GM19455 (cell line): ENCODE data around the gene ORC6.

Source experiments
- ATAC-seq: cut with Tn5 transposase; IDR thresholded peaks from one replicate; pipeline ENCODE4 v1.9.1; 2021; ENCODE audit not compliant: unreplicated experiment

ORC6 gene

DNA sequence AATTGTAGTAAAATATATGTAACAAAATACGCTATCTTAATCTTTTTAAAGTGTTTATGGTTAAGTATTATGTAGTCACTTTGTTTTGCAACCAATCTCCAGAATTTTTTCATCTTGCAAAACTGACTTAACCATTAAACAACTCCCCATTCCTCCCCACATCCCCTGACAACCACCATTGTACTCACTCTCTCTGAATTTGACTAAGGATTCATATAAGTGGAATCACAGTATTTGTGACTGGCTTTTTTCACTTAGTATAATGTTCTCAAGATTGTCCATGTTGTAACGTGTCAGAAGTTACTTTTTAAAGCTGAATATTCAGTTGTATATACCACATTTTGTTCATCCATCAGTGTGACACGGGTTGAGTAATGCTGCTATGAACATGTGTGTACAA lies 10.6 kb downstream of the ORC6 start:
- no peak for ATAC-seq

- ATAC-seq, result no peak
Observed at GRCh38 chr16:46701615-46702014, 12.2 kb downstream of the ORC6 start.

GRCh38 chr16:46702030-46702429 lies 12.6 kb downstream of the ORC6 start:
- no peak for ATAC-seq

DNA sequence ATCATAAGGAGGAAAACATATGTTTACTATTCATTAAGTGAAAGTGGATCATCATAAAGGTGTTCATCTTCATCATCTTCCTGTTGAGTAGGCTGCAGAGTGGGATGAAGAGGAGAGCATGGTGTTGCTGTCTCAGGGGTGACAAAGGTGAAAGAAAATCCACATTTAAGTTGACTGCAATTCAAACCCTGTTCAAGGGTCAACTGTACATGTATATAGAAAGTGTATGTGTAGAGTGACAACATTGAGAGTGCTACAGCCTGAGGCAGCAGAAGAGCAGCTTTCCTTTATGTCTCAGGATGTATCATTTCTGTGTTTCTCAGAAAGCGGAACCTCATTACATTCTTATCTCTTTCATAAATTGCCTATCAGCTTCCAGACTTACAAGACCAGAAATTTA lies 17.2 kb downstream of the ORC6 start:
- no peak for ATAC-seq

DNA sequence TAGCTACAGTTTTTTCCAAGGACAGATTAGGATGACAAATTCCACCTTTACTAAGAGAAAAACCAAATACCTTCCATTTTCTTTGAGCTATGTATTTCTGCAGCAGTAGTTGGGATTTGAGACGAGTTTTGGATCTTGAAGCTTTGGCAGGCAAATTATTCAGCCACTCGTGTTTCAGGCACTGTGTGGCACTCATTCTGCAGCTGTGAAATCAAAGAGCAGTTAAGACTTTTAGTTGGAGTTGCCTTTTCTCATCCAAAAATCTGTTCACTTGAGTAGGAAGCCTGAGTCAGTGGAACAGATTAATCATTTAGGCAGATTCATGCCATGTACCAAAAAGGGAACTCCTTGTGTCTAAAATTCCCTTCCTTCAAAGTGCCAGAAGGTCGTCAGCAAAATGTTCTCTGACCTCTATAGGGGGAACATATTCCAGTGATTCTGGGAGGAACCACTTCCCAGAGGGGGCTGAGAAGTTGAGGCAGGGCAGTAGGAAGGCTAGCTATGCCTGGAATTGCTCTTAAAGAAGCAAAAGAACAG lies 20.1 kb downstream of the ORC6 start:
- no peak for ATAC-seq

DNA sequence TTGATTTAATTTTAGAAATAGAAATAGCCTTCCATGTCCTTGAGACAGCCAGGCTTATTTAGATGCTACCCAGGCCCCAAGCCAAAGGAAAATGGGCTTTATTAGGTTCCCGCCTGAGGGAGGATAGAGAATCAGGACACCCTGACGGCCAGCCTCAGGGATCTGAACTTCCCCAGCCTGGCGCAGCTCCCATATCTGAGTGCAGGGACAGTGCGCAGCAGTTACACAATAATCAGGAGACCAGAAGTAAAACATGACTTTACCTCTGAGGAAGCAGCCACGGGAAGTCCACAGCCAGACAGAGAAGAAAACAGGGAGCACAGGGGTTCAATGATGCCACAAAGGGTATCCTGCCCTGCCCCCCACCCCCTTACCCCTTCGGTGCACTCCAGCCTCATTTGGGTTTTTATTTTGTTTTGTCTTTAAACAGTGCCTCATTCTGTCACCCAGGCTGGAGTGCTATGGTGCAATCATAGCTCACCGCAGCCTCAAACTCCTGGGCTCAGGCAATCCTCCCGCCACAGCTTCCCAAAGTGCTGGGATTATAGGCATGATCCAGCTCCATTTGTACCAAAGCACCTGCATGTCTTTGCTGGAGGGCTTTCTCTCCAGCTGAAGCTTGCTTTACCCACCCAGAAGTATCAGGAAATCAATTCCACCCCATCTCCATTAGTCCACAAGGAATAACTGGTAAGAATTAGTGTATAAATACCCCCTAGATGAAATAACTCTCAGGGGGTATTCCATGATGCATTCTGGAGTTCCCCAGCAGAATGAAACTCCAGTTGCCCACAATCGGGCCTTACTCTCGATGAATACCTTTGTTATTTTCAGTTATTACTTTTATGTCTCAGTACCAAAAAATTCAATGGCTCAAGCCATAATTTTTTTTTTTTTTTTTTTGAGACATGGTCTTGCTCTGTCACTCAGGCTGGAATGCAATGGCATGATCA lies 21.9 kb downstream of the ORC6 start:
- no peak for ATAC-seq

DNA sequence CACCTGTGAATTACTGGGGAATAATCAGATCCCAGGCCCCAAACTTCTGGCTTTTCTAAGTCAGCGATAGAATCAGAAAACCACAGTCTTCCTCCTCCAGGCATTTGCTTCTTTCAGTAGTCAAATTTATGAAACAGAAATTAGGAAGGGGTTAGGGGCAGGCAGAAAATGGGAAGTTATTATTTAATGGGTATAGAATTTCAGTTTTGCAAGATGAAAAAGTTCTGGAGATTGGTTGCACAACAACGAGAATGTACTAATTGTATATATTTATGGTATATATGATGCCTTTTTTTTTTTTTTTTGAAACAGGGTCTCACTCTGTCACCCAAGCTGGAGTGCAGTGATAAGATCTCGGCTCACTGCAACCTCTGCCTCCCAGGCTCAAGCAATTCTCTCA lies 23.5 kb downstream of the ORC6 start:
- no peak for ATAC-seq

DNA sequence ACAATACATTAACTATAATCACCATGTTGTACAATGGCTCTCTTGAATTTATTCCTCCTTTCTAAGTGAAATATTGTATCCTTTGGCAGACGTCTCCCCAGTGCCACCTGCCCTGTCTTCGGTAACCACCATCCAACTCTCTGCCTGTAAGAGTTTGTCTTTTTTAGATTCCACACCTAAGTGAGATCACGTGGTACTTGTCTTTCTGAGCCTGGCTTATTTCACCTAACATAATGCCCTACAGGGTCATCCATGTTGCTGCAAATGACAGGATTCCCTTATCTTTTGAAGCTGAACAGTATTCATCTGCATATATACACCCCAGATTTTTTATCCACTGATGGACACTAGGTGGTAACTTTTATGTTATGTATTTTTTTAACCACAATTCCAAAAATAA lies 24.2 kb downstream of the ORC6 start:
- no peak for ATAC-seq

DNA sequence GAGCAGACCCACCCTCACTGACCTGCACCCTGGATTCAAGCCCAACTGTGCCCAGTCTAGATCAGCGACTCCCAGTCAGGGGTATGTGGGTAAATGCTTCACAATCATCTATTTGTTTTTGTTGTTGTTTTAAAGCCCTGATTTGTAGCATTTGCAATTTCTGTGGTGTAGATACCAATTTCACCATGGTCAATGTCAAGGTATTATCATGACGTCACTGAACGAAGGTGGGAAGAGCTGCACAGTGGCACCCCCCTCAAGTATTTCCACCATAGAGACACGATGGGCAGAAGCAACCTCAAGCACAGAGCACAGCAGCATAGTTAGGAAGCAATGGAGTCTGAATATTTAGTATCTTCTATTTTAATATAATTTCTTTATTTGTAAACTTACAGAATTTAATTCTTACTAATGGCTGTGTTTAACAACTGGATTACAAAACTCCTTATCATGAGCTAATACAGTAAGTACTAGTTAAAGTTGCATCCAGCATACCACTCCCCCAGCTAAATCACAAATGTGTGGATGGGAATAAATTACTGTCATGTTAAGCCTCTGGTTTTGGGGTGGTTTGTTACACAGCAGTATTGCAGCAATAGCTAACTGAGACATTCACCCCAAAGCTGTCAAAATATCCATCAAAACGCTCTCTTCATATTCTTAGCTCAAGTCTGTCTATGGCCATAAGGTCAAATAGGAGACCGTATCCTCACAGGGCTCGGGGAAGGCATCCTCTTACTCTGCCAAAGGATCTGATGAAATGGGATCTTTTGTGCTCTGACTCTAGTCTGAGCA lies 25.5 kb downstream of the ORC6 start:
- no peak for ATAC-seq

GRCh38 chr16:46715769-46716305 lies 26.4 kb downstream of the ORC6 start:
- no peak for ATAC-seq

GRCh38 chr16:46717692-46718091 lies 28.2 kb downstream of the ORC6 start:
- no peak for ATAC-seq

DNA sequence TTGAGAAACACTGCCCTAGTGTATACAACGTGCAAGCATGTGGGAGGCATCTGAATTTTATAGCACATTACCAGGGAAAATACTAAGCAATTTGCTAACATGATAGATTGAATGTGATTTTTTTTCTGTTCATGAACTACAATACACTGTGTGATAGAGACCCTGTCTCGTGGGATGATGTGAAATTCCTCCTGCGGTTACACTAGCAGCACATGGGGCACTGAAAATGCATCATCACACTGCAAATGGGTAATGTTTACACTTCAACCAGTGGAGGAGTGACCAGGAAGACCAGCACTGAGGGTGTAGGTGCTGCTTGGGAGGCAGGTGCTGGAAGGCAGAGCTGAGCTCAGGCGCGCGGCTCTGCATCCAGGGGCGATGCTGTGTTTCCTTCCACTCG lies 28.8 kb downstream of the ORC6 start:
- no peak for ATAC-seq

DNA sequence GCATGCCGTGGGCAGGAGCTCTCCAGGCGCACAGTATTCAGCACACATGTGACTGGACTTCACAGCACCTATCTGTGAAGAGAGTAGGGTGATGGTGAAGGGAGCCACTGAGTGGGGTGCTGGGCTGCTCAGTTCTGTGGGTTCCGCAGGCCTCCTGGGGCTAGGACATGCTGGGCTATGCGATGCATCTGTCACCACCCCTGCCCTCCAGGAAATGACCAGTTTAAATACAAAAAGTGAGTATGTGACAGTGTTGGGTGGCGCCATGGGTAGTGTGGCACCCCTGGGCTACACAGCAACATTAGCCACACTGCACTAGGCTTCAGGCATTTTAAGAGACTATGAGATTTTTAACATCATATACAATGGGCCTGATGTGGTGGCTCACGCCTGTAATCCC lies 30.1 kb downstream of the ORC6 start:
- ATAC-seq, result no peak

DNA sequence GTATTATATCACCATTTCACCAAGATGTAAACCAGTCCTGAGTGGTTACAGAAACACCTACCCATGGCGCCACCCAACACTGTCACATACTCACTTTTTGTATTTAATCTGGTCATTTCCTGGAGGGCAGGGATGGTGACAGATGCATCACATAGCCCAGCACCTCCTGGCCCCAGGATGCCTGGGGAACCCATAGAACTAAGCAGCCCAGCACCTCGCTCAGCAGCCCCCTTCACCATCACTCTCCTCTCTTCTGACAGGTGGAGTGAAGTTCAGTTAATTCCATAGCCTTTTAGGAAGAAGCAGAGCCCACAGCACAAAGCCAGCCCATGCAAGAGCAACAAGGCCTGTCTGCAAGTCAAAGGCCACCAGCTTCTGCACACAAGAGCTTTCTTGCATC lies 31.2 kb downstream of the ORC6 start:
- no peak for ATAC-seq

- ATAC-seq, result no peak
Observed at GRCh38 chr16:46721885-46722284, 32.4 kb downstream of the ORC6 start.

DNA sequence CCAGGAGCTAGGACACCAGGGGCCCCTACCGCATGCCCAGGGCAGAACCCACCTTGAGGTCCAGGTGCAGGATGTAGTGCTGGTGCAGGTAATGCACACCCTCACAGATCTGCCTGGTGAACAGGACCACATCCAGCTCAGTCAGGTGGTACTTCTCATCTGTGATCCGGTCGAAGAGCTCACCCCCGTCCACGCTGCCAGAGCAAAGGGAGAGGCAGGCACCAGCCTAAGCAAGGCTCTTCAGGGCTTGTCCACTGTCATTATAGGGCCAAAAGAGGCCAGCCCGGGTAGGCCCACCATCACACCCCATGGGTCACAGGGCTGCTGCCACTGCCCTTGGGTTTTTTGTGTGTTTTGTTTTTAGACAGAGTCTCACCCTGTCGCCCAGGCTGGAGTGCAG lies 37.7 kb downstream of the ORC6 start:
- ATAC-seq, result no peak

GRCh38 chr16:46727630-46728029 lies 38.2 kb downstream of the ORC6 start:
- ATAC-seq, result no peak

DNA sequence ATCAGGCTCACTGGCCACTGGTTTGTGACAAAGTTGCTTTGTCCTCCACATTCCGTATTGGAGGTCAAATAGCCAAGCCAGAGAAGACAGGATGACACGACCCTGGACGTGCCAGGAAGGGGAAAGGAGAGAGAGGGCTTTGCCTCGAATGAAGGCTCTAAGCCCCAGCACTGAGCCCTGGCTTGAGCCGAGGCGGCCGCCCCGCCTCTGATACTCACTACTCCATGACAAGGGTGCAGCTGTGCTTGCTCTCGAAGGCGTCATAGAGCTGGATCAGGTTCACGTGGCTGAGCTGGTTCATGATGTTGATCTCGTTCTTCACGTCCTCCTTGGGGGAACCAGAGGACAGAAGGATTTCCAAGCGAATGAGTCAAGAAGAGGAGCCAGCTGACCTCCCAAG lies 39.3 kb downstream of the ORC6 start:
- no peak for ATAC-seq

DNA sequence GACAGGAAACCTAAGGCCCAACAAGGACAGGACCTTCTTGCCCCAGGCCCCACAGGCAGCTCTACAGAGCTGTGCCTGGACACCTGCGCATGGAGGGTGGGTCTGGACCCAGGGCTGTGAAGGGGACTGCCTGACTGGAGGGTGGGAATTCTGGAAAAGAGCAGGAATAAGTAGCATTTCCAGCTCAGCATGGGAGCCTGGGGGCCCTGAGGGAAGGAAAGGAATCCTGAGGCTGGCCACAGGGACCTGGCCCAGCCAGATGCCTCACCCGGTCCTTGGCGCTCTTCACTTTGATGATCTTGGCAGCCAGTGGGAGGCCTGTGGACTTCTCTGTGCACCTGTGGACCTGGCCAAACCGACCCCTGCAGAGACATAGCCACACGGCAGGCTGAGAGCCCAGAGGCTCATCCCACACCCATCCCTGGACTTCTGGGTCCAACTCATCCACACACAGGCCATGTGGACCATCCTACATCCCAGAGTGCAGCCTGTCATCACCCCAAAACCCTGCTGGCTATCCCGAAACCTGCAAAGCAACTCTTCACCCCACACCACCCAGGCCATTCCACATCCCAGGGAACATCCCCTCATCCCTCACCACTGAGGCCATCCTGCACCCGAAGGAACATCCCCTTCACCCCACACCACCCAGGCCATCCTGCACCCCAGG lies 40.0 kb downstream of the ORC6 start:
- ATAC-seq, result no peak

- ATAC-seq, result no peak
Observed at GRCh38 chr16:46730126-46730525, 40.7 kb downstream of the ORC6 start.
